ENCODE results near the gene PLK2. TPM values are rescaled to one million over a fixed set of nuclear protein-coding genes. Genes with fewer than 3 reads are reported as not detected.

Gene PLK2
- polyA plus RNA-seq, 1 donor (not counting 4 experiments of a cell fraction or from before 2014, with no cell fraction given) = 295 TPM

DNA sequence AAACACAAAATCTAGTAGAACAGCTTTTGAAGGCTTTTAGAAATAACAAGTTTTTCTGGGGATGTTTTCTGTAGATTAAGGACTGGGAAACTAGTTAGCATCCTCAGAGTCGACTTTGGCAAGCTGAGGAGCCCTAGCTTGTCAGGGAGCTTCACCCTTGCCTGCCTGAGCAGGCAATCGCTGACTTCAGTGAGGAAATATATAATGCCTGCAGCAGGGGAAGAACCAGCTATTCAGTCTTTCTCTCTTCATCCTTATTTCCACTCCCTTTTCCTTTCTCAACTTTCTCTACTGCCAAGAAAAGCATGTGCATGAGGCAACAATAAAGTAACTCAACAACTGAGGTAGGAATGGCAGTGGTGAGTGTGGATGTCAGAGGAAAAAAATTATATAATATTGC, 54.7 kb downstream of the PLK2 start:
- H3K27me3 ChIP-seq (ENCODE audit: control insufficient read depth, extremely low read depth, insufficient read depth, low read length) = no peaks in the 10 kb centered on the region
- no peak for TF ChIP-seq CTCF (optimal IDR thresholded peaks at IDR 0.05 in 1 of 3, IDR thresholded peaks at IDR 0.05 in 1 of 3, conservative IDR thresholded peaks at IDR 0.05 in 1 of 3; ENCODE audit: extremely low read depth in 1 of 3, insufficient read depth in 2 of 3, low read length in 3 of 3)
- TF ChIP-seq EZH2 (IDR thresholded peaks at IDR 0.05; ENCODE audit: low read length) = no peak
- H3K4me3 ChIP-seq (ENCODE audit: control insufficient read depth in 2 of 3, extremely low read depth in 1 of 3, insufficient read depth in 2 of 3, low read depth in 1 of 3, low read length in 3 of 3) = no peak overlapping the region
- no peaks in the 10 kb centered on the region for H3K9me3 ChIP-seq (ENCODE audit: control insufficient read depth, low read depth, low read length)
- H2AFZ ChIP-seq (ENCODE audit: control insufficient read depth, low read length) = peak overlapping the region; percentile 34
- dilution Hi-C loops (cut with MboI; ENCODE audit: extremely low pct_ligation_motif_present, low sequenced_read_pairs) = no loop called here
- H4K20me1 ChIP-seq (ENCODE audit: control insufficient read depth, extremely low read depth, insufficient read depth, low read length) = no peaks in the 10 kb centered on the region
- H3K9me1 ChIP-seq (ENCODE audit: control insufficient read depth, extremely low read depth, insufficient read depth, low read length) = no peaks in the 10 kb centered on the region
- peak overlapping the region; percentile 42 for H3K27ac ChIP-seq (ENCODE audit: control insufficient read depth, insufficient read depth, low read length)
- DNase-seq (ENCODE audit: low read depth, low spot score) = peak; percentile 40
- peak; percentile 91 for FAIRE-seq
- peak overlapping the region; percentile 67 for H3K4me2 ChIP-seq (ENCODE audit: control insufficient read depth, extremely low read depth, insufficient read depth, low read depth, low read length)
- H3K36me3 ChIP-seq (ENCODE audit: control insufficient read depth in 2 of 2, extremely low read depth in 1 of 2, insufficient read depth in 2 of 2, low read length in 2 of 2) = no peaks in the 10 kb centered on the region
- H3K9ac ChIP-seq (ENCODE audit: control insufficient read depth, extremely low read depth, insufficient read depth, low read length) = no peak overlapping the region
- peaks cover 59% of the 10 kb centered on the region for H3K4me1 ChIP-seq (ENCODE audit: control insufficient read depth, extremely low read depth, insufficient read depth, low read length)
- no peaks in the 10 kb centered on the region for H3K79me2 ChIP-seq (ENCODE audit: control insufficient read depth, insufficient read depth, low read length)

- Histone ChIP-seq H3K27me3 (ENCODE audit: control insufficient read depth, extremely low read depth, insufficient read depth, low read length) (no peaks in the 10 kb centered on the region), H4K20me1 (ENCODE audit: control insufficient read depth, extremely low read depth, insufficient read depth, low read length) (no peaks in the 10 kb centered on the region), H2AFZ (ENCODE audit: control insufficient read depth, low read length) (peak overlapping the region; percentile 34), H3K4me2 (ENCODE audit: control insufficient read depth, extremely low read depth, insufficient read depth, low read depth, low read length) (peak overlapping the region; percentile 67), H3K4me1 (ENCODE audit: control insufficient read depth, extremely low read depth, insufficient read depth, low read length) (peaks cover 56% of the 10 kb centered on the region), H3K79me2 (ENCODE audit: control insufficient read depth, insufficient read depth, low read length) (no peaks in the 10 kb centered on the region), H3K9ac (ENCODE audit: control insufficient read depth, extremely low read depth, insufficient read depth, low read length) (no peak overlapping the region), H3K9me3 (ENCODE audit: control insufficient read depth, low read depth, low read length) (no peaks in the 10 kb centered on the region), H3K27ac (ENCODE audit: control insufficient read depth, insufficient read depth, low read length) (peak overlapping the region; percentile 42), H3K9me1 (ENCODE audit: control insufficient read depth, extremely low read depth, insufficient read depth, low read length) (no peaks in the 10 kb centered on the region), H3K36me3 (ENCODE audit: control insufficient read depth in 2 of 2, extremely low read depth in 1 of 2, insufficient read depth in 2 of 2, low read length in 2 of 2) (no peaks in the 10 kb centered on the region), H3K4me3 (ENCODE audit: control insufficient read depth in 2 of 3, extremely low read depth in 1 of 3, insufficient read depth in 2 of 3, low read depth in 1 of 3, low read length in 3 of 3) (no peak overlapping the region)
- FAIRE-seq (no peak), DNase-seq (ENCODE audit: low read depth, low spot score) (no peak)
- dilution Hi-C loops (cut with MboI; ENCODE audit: extremely low pct_ligation_motif_present, low sequenced_read_pairs) = no loop called here
- TF ChIP-seq EZH2 (IDR thresholded peaks at IDR 0.05; ENCODE audit: low read length) = no peak
- TF ChIP-seq CTCF (optimal IDR thresholded peaks at IDR 0.05 in 1 of 3, IDR thresholded peaks at IDR 0.05 in 1 of 3, conservative IDR thresholded peaks at IDR 0.05 in 1 of 3; ENCODE audit: extremely low read depth in 1 of 3, insufficient read depth in 2 of 3, low read length in 3 of 3) = no peak
Measured at GRCh38 chr5:58404734-58405133, 55.2 kb downstream of the PLK2 start.

Other genes starting within 250 kb of the PLK2 start
- gene GAPT, start 31.3 kb upstream of the PLK2 start, polyA plus RNA-seq = not detected in 3 replicates
- gene RAB3C, start 123.0 kb upstream of the PLK2 start, polyA plus RNA-seq = not detected in 3 replicates

Data from keratinocyte (primary cell).